LNCaP clone FGC (cell line): ENCODE data around the gene RDM1.

Experiments used
- DNase-seq: peaks from one replicate; pipeline ENCODE4 v3.0.0-alpha.2; 2011; ENCODE audit warnings: low read depth
- H3K4me3 ChIP-seq: 2 replicates; pipeline ENCODE4 v1.5.1; 2011; ENCODE audit warnings: mild to moderate bottlenecking, low read depth, low read length, control low read depth
- CTCF ChIP-seq: IDR thresholded peaks from 2 replicates; pipeline ENCODE4 v1.5.1; 2012; ENCODE audit warnings: mild to moderate bottlenecking; ENCODE audit not compliant: control insufficient read depth, insufficient read depth; ENCODE audit errors: extremely low read depth

RDM1 gene

GRCh38 chr17:35878361-35878760 is 52.2 kb downstream of the RDM1 start:
- TF ChIP-seq CTCF: no peak
- DNase-seq: no peak
- no peak overlapping the region for H3K4me3 ChIP-seq

- no peak for TF ChIP-seq CTCF
- no peak overlapping the region for H3K4me3 ChIP-seq
- no peak for DNase-seq
These were observed 53.1 kb downstream of the RDM1 start for GRCh38 chr17:35877345-35878029.

GRCh38 chr17:35876534-35876933 is 54.0 kb downstream of the RDM1 start:
- DNase-seq: no peak

GRCh38 chr17:35875800-35876139 is 54.8 kb downstream of the RDM1 start:
- TF ChIP-seq CTCF: no peak
- no peak overlapping the region for H3K4me3 ChIP-seq
- DNase-seq: no peak

More at GRCh38 chr17:35876534-35876933, 54.0 kb downstream of the RDM1 start:
- TF ChIP-seq CTCF: no peak
- H3K4me3 ChIP-seq: no peak overlapping the region

- H3K4me3 ChIP-seq: no peak overlapping the region
- DNase-seq: no peak
These were observed 55.3 kb downstream of the RDM1 start for GRCh38 chr17:35875072-35875799.

GRCh38 chr17:35872196-35872980 is 58.2 kb downstream of the RDM1 start:
- no peak overlapping the region for H3K4me3 ChIP-seq
- no peak for DNase-seq
- no peak for TF ChIP-seq CTCF

More at GRCh38 chr17:35875072-35875799, 55.3 kb downstream of the RDM1 start:
- TF ChIP-seq CTCF: no peak
